Peyer's patch (tissue), 4 donors: ENCODE data around the gene KRT80.

Source experiments
- CTCF ChIP-seq, 6 experiments: fragments of 450-650 bp in 4 of 6; fragments of 200-600 bp in 2 of 6; sonication (generic) in 1 of 6; IDR thresholded peaks; one replicate each; pipeline ENCODE4 v1.5.1; 2017 to 2019; ENCODE audit warnings: antibody characterized with exemption in 6 of 6, mild to moderate bottlenecking in 3 of 6, moderate library complexity in 1 of 6
- POLR2A ChIP-seq, 2 donors: fragments of 450-650 bp; IDR thresholded peaks; one replicate each; pipeline ENCODE4 v1.5.1; 2017; ENCODE audit warnings: antibody characterized with exemption in 2 of 2, mild to moderate bottlenecking in 2 of 2, moderate library complexity in 2 of 2

DNA sequence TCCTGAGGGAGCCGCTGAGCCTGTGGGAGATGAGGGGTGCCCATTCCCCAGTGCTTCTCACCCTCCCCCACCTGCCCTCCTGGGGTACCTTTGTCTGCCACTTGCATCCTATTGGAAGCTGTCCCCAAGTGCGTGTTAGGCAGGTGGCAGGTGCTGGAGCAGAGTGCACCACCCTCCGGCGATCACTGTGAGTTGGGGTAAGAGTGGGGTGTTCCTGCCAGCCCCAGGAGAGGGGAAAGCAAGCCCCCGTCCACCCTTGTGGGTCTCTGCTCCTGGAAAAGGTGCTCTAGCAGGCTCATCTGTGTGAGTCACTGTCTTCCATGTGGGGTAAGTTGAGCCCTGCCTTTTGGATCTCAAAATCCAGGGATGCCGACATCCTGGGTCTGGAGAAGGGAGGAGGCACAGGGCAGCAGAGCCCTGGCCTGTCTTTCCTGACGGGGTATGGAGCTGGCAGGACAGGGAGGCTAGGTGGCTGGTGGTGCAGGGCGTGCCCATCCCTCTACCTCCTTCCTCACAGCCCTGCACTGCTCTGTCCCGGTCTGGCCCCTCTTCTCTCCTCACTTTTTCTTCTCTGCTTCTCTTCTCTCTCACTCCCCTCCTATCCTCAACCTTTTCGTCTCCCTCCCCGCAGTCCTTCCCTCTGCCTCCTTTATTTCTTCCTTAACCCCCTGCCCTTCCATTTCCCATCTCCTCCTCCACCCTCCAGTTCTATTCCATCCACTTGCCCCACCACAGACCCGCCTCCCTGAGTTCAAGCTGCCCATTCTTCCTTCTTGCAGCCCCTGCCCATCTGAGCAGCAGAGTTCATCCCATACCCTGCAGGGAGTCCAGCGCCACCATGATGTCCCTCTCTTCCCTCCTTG lies 21.1 kb upstream of the KRT80 start:
- TF ChIP-seq POLR2A (IDR thresholded peaks at IDR 0.05) (no peak), CTCF (IDR thresholded peaks at IDR 0.05) (no peak)
